Activated T-cell treated with anti-CD3 and anti-CD28 coated beads, Interleukin-2, amount 50 U/mL, for 24 hours (primary cell): ENCODE results near the gene STARD3.
"Not testable (repeated sequence)": the region's sequence is repeated elsewhere in the genome, so short reads cannot be mapped to it uniquely, and the experiment has no call there.

Experiments used
- DNase-seq: peaks from one replicate; pipeline ENCODE4 v3.0.0-alpha.2; 2020
- H3K27ac Mint-ChIP-seq: 2 replicates; pipeline ENCODE4 v1.8.0; 2020; ENCODE audit warnings: mild to moderate bottlenecking, mixed read lengths
- H3K27me3 Mint-ChIP-seq: 2 replicates; pipeline ENCODE4 v1.8.0; 2020; ENCODE audit warnings: mixed read lengths
- H3K36me3 Mint-ChIP-seq: 2 replicates; pipeline ENCODE4 v1.8.0; 2020; ENCODE audit warnings: low read depth, mixed read lengths
- H3K4me1 Mint-ChIP-seq: 2 replicates; pipeline ENCODE4 v1.8.0; 2020; ENCODE audit warnings: low read depth, mixed read lengths
- H3K4me3 Mint-ChIP-seq: 2 replicates; pipeline ENCODE4 v1.8.0; 2020; ENCODE audit warnings: mild to moderate bottlenecking, moderate library complexity, mixed read lengths
- H3K9me3 Mint-ChIP-seq: 2 replicates; pipeline ENCODE4 v1.8.0; 2020; ENCODE audit warnings: mixed read lengths

Gene STARD3

GRCh38 chr17:39683295-39683939 is 46.5 kb downstream of the STARD3 start:
- Mint-ChIP-seq H3K9me3 (no peaks in the 10 kb centered on the region), H3K4me1 (peaks cover 40% of the 10 kb centered on the region), H3K4me3 (no peak overlapping the region), H3K36me3 (peaks cover 42% of the 10 kb centered on the region), H3K27ac (no peak overlapping the region), H3K27me3 (no peaks in the 10 kb centered on the region)
- no peak for DNase-seq

- H3K27ac Mint-ChIP-seq, result no peak overlapping the region
- H3K4me1 Mint-ChIP-seq, result peaks cover 38% of the 10 kb centered on the region
- no peak overlapping the region for H3K4me3 Mint-ChIP-seq
- H3K9me3 Mint-ChIP-seq, result no peaks in the 10 kb centered on the region
- no peak for DNase-seq
- peaks cover 42% of the 10 kb centered on the region for H3K36me3 Mint-ChIP-seq
- H3K27me3 Mint-ChIP-seq, result no peaks in the 10 kb centered on the region
These were observed 47.6 kb downstream of the STARD3 start for GRCh38 chr17:39684369-39685192.

- no peaks in the 10 kb centered on the region for H3K9me3 Mint-ChIP-seq
These were observed 50.2 kb downstream of the STARD3 start for GRCh38 chr17:39687101-39687545.

GRCh38 chr17:39687546-39688474 is 50.9 kb downstream of the STARD3 start, which contains the start of gene PGAP3:
PGAP3 (minus strand) TSS chr17:39688057; CDS start chr17:39688014, 43 bp downstream.
- Mint-ChIP-seq H3K9me3 (no peaks in the 10 kb centered on the region), H3K36me3 (peaks cover 27% of the 10 kb centered on the region), H3K27ac (peak within 1 kb of the TSS; percentile 98), H3K27me3 (no peaks in the 10 kb centered on the region), H3K4me3 (peak within 1 kb of the TSS; percentile 96), H3K4me1 (peaks cover 21% of the 10 kb centered on the region)
- peak; percentile 91 for DNase-seq

More at GRCh38 chr17:39687101-39687545, 50.2 kb downstream of the STARD3 start:
- Mint-ChIP-seq H3K4me3 (peak overlapping the region; percentile 96), H3K4me1 (peaks cover 21% of the 10 kb centered on the region), H3K36me3 (peaks cover 32% of the 10 kb centered on the region), H3K27me3 (no peaks in the 10 kb centered on the region), H3K27ac (peak overlapping the region; percentile 98)
- DNase-seq, result no peak

GRCh38 chr17:39688475-39688835 is 51.5 kb downstream of the STARD3 start:
- Mint-ChIP-seq H3K9me3 (no peaks in the 10 kb centered on the region), H3K36me3 (peaks cover 22% of the 10 kb centered on the region), H3K27ac (peak overlapping the region; percentile 98), H3K4me3 (peak overlapping the region; percentile 96), H3K27me3 (no peaks in the 10 kb centered on the region), H3K4me1 (peaks cover 21% of the 10 kb centered on the region)
- no peak for DNase-seq

GRCh38 chr17:39688945-39689344 is 52.0 kb downstream of the STARD3 start:
- H3K36me3 Mint-ChIP-seq, result peaks cover 20% of the 10 kb centered on the region
- H3K4me1 Mint-ChIP-seq, result peaks cover 21% of the 10 kb centered on the region
- H3K27ac Mint-ChIP-seq, result peak overlapping the region; percentile 98
- no peaks in the 10 kb centered on the region for H3K9me3 Mint-ChIP-seq
- no peaks in the 10 kb centered on the region for H3K27me3 Mint-ChIP-seq
- peak overlapping the region; percentile 96 for H3K4me3 Mint-ChIP-seq
- DNase-seq, result no peak

- Mint-ChIP-seq H3K27me3 (peaks cover 16% of the 10 kb centered on the region), H3K4me3 (no peak overlapping the region), H3K36me3 (no peaks in the 10 kb centered on the region), H3K4me1 (peaks cover 2% of the 10 kb centered on the region), H3K27ac (no peak overlapping the region), H3K9me3 (no peaks in the 10 kb centered on the region)
- no peak for DNase-seq
These were observed 57.6 kb downstream of the STARD3 start for GRCh38 chr17:39694593-39694992.

GRCh38 chr17:39695089-39695474 is 58.1 kb downstream of the STARD3 start:
- no peak for DNase-seq
- Mint-ChIP-seq H3K27ac (no peak overlapping the region), H3K4me1 (peaks cover 4% of the 10 kb centered on the region), H3K9me3 (no peaks in the 10 kb centered on the region), H3K36me3 (no peaks in the 10 kb centered on the region), H3K4me3 (no peak overlapping the region), H3K27me3 (peaks cover 19% of the 10 kb centered on the region)

GRCh38 chr17:39696731-39697130 is 59.8 kb downstream of the STARD3 start:
- Mint-ChIP-seq H3K27me3 (peaks cover 32% of the 10 kb centered on the region), H3K4me1 (peaks cover 10% of the 10 kb centered on the region), H3K36me3 (no peaks in the 10 kb centered on the region), H3K4me3 (no peak overlapping the region), H3K27ac (no peak overlapping the region), H3K9me3 (no peaks in the 10 kb centered on the region)
- DNase-seq, result no peak

GRCh38 chr17:39697961-39698360 is 61.0 kb downstream of the STARD3 start:
- no peaks in the 10 kb centered on the region for H3K36me3 Mint-ChIP-seq
- peaks cover 10% of the 10 kb centered on the region for H3K4me1 Mint-ChIP-seq
- H3K4me3 Mint-ChIP-seq, result no peak overlapping the region
- H3K9me3 Mint-ChIP-seq, result no peaks in the 10 kb centered on the region
- no peak overlapping the region for H3K27ac Mint-ChIP-seq
- H3K27me3 Mint-ChIP-seq, result peaks cover 42% of the 10 kb centered on the region
- no peak for DNase-seq

- H3K27ac Mint-ChIP-seq, H3K36me3 Mint-ChIP-seq, DNase-seq, H3K4me1 Mint-ChIP-seq, H3K9me3 Mint-ChIP-seq, H3K4me3 Mint-ChIP-seq: not testable (repeated sequence)
- peaks cover 42% of the 10 kb centered on the region for H3K27me3 Mint-ChIP-seq
These were observed 62.3 kb downstream of the STARD3 start for GRCh38 chr17:39699157-39699817.

- no peak within 1 kb of the TSS for H3K4me3 Mint-ChIP-seq
- H3K4me1 Mint-ChIP-seq, result peaks cover 10% of the 10 kb centered on the region
- no peak for DNase-seq
- H3K27ac Mint-ChIP-seq, result no peak within 1 kb of the TSS
- peaks cover 42% of the 10 kb centered on the region for H3K27me3 Mint-ChIP-seq
- no peaks in the 10 kb centered on the region for H3K36me3 Mint-ChIP-seq
- no peaks in the 10 kb centered on the region for H3K9me3 Mint-ChIP-seq
These were observed 62.8 kb downstream of the STARD3 start, which contains the start of gene ERBB2 for GRCh38 chr17:39699818-39700147. ERBB2 (plus strand) TSS chr17:39700064; CDS start chr17:39700239, 175 bp downstream.

- no peak overlapping the region for H3K27ac Mint-ChIP-seq
- peaks cover 10% of the 10 kb centered on the region for H3K4me1 Mint-ChIP-seq
- H3K9me3 Mint-ChIP-seq, result no peaks in the 10 kb centered on the region
- H3K36me3 Mint-ChIP-seq, result no peaks in the 10 kb centered on the region
- H3K4me3 Mint-ChIP-seq, result no peak overlapping the region
- DNase-seq, result no peak
- peaks cover 42% of the 10 kb centered on the region for H3K27me3 Mint-ChIP-seq
These were observed 63.4 kb downstream of the STARD3 start for GRCh38 chr17:39700148-39700987.
